Mucosa of descending colon (tissue), 3 donors: ENCODE measurements around the gene LCT. TPM values are rescaled to one million over a fixed set of nuclear protein-coding genes. Genes with fewer than 3 reads are reported as not detected.

Experiments used
- ATAC-seq: fragments of 200-7000 bp; cut with Tn5 transposase; one replicate; pipeline ENCODE4 v1.9.1; 2020; ENCODE audit warnings: mild to moderate bottlenecking, moderate library complexity
- DNase-seq, 3 donors: peaks; one replicate each; pipeline ENCODE4 v3.0.0-alpha.2; 2020
- H3K36me3 ChIP-seq: fragments of 200-600 bp; one replicate; pipeline ENCODE4 v1.8.0; 2021; ENCODE audit warnings: low read depth, mild to moderate bottlenecking
- H3K4me1 ChIP-seq: fragments of 200-600 bp; one replicate; pipeline ENCODE4 v1.8.0; 2021; ENCODE audit warnings: low read depth, mild to moderate bottlenecking
- H3K4me3 ChIP-seq: fragments of 200-600 bp; one replicate; pipeline ENCODE4 v1.8.0; 2021; ENCODE audit warnings: mild to moderate bottlenecking
- H3K9me3 ChIP-seq: fragments of 200-600 bp; one replicate; pipeline ENCODE4 v1.8.0; 2021; ENCODE audit warnings: mild to moderate bottlenecking
- intact Hi-C, 2 donors: fragments of 100-400 bp; cut with DNase I in 1 of 2; cut with micrococcal nuclease in 1 of 2; formaldehyde crosslinking; loops; one replicate each; pipeline versions ENCODE4 v1.11.0 to v1.11.1; 2022; cut with DNase I, micrococcal nuclease
- total RNA-seq, 3 donors: library from RNA; stranded (reverse); fragmentation: NEBNext Ultra II Directional in 2 of 3; extraction: Animal tissue kit (Norgen Biotek cat#: 25700) in 2 of 3; gene quantifications; one replicate each; pipeline versions ENCODE4 v1.2.1 to v1.2.4, GENCODE V29; 2021 to 2023
- TF ChIP-seq, protein P1 (sequence below): fragments of 200-600 bp; IDR thresholded peaks from one replicate; pipeline ENCODE4 v1.8.0; 2022; ENCODE audit warnings: antibody characterized with exemption, mild to moderate bottlenecking
- donor health status: DM: no; HTN: no; CAD: no; lungs with moderate emphysema.
- donor health status: DM: no; HTN: no; CAD: no.
- donor health status: DM: no; HTN: yes; CAD: no.

LCT gene
- total RNA-seq, 3 donors from 2014 or later, result 0.09 to 0.19 (median 0.09) TPM

DNA sequence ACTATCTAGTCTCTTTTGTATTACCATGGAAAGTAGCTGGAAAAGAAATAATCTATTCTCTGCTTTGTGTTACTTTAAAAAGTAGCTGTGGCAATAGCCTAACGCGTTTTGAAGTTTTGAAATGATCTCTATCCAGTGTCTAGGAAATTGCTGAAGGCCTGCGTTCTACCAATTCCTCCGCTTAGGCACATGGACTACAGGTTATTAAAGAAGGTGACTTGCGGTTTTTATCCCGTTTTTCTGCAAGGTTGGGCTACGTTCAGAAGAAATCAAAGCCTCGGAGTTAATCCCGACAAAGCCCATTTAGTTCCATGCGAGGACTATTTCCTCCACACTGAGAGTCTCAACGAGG, 96.0 kb downstream of the LCT start:
- Histone ChIP-seq H3K4me1 (no peaks in the 10 kb centered on the region), H3K4me3 (no peak overlapping the region), H3K9me3 (no peaks in the 10 kb centered on the region), H3K36me3 (no peaks in the 10 kb centered on the region)
- no peak for ATAC-seq
- TF ChIP-seq, protein P1, sequence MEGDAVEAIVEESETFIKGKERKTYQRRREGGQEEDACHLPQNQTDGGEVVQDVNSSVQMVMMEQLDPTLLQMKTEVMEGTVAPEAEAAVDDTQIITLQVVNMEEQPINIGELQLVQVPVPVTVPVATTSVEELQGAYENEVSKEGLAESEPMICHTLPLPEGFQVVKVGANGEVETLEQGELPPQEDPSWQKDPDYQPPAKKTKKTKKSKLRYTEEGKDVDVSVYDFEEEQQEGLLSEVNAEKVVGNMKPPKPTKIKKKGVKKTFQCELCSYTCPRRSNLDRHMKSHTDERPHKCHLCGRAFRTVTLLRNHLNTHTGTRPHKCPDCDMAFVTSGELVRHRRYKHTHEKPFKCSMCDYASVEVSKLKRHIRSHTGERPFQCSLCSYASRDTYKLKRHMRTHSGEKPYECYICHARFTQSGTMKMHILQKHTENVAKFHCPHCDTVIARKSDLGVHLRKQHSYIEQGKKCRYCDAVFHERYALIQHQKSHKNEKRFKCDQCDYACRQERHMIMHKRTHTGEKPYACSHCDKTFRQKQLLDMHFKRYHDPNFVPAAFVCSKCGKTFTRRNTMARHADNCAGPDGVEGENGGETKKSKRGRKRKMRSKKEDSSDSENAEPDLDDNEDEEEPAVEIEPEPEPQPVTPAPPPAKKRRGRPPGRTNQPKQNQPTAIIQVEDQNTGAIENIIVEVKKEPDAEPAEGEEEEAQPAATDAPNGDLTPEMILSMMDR, result no peak
- DNase-seq, result no peak
- intact Hi-C loops, result no loop called here

DNA sequence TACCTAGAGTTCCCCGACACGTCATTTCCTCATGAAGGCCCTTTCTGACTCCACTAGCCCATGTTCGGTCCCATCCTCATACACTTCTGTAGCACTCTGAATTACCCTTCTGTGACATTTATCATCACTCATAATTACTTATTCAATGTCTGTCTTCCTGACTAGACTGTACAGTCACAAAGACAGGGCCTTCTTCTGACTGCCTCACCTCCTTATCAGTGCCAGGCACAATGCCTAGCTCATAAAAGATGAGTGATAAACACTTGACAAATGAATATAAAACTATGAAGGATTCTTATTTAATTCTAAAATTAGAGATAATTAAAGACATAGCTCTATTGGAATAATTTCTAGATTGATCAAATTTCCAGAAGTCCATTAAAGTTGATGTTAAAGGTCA, 96.8 kb downstream of the LCT start:
- DNase-seq, result no peak
- intact Hi-C loops, result no loop called here
- Histone ChIP-seq H3K36me3 (no peaks in the 10 kb centered on the region), H3K4me1 (no peaks in the 10 kb centered on the region), H3K9me3 (no peaks in the 10 kb centered on the region), H3K4me3 (no peak overlapping the region)
- no peak for ATAC-seq
- TF ChIP-seq, protein P1, result no peak

Other genes with a start within 250 kb of the LCT start
- 100 to 1,000 TPM in 1 of 3 donors, 10 to 100 TPM in 2; 87.8 to 110 (median 94.9) TPM for gene UBXN4, start 95.3 kb downstream of the LCT start, total RNA-seq
- gene MCM6, start 39.3 kb upstream of the LCT start, total RNA-seq, result 10 to 100 TPM in 1 of 3 donors, 1 to 10 TPM in 2; 8.4 to 19.8 (median 8.9) TPM
- 10 to 100 TPM; 29.6 to 71.1 (median 40.3) TPM for gene DARS1, start 148.4 kb upstream of the LCT start, total RNA-seq